RKO (cell line): ENCODE measurements around the gene PCDHA2.
"Not testable (repeated sequence)": the region's sequence is repeated elsewhere in the genome, so short reads cannot be mapped to it uniquely, and the experiment has no call there.

Experiments
- DNase-seq: peaks from one replicate; pipeline ENCODE4 v3.0.0-alpha.2; 2016; ENCODE audit warnings: low spot score

The PCDHA2 gene

DNA sequence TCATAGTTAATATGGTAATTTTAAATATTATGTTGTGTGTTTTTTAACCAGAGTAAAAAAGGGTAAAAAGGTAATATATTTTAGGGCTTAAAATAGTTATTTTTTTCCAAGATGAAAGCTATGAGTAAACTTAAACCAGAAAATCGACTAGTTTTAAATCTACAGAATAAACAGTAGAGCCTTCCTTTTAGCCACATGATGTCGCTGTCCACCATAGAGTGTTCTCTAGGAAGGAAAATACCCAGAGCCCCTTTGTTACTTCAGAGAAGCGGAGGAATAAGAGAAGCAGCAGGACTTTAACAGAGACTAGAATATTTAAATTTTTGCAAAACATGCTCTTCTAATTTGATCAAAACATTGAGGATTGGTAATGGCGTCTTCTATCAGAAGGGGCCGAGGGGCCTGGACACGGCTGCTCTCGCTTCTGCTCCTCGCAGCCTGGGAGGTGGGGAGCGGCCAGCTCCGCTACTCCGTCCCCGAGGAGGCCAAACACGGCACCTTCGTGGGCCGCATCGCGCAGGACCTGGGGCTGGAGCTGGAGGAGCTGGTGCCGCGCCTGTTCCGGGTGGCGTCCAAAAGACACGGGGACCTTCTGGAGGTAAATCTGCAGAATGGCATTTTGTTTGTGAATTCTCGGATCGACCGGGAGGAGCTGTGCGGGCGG, at the start of gene PCDHA2:
TSS of gene PCDHA2 (plus strand) at position 258 of the 664 bp plus-strand sequence.
- peak; percentile 9 for DNase-seq

DNA sequence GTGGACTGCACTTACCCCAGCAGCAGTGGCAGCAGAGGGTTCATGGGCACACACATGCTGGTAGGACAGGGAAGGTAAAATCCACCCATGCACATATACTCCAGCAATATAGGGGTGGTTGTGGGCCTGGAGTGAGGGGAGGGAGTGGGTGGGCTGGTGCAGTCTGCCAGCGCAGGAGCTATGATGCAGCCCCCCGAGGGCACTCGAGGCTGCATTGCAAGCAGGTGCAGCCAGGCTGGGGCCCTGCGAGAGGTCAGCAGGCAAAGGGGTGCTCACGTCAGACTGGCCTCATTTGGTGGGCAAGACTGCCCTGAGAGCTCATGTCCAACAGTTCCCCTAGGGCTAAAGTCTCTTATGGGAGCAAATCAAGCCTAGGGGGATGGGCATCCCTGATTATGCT, 41.1 kb upstream of the PCDHA2 start:
- no peak for DNase-seq

DNA sequence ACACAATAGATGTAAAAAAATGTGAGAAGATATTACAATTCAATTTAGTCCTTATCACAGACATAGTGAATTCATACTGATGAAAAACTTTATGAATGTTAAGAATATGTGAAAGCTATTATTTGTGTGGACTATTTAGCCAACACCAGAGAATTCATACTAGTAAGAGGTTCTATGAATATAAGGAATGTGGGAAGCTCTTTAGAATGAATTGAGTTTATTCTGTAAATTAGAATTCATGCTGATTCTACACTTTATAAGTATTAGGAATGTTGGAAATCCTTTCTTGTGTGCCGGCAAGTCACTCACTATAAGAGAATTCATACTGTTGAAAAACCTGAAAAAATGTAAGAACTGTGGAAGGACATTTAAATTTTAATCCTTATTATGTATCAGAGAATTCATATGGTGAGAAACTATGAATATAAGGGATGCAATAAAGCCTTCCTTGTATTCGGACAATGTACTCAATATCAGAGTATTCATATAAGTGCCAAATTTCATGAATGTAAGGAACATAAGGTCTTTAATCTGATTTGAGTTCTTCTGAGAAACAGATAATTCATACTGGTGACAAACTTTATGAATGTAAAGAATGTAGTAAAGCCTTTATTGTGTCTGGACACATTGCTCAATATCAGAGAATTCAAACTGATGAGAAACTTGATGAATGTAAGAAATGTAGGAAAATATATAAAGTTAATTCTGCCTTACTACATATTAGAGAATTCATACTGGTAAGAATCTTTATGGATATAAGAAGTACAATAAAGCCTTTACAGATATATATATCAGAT, 30.3 kb upstream of the PCDHA2 start:
- DNase-seq = no peak

DNA sequence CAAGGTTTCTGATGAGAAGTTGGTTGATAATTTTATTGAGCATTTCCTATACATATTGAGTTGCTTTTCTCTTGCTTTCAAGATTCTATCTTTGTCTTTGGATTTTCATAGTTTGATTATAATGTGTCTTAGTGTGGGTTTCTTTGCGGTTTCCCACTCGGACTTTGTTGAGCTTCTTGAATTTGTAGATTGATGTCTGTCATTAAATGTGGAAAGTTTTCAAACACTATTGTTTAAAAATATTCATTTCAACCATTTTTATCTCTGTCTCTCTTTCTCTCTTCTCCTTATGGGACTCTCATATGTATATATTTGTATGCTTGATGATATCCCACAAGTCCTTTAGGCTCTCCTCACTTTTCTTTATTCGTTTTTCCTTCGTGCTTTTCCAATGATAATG, 27.2 kb upstream of the PCDHA2 start:
- no peak for DNase-seq

DNA sequence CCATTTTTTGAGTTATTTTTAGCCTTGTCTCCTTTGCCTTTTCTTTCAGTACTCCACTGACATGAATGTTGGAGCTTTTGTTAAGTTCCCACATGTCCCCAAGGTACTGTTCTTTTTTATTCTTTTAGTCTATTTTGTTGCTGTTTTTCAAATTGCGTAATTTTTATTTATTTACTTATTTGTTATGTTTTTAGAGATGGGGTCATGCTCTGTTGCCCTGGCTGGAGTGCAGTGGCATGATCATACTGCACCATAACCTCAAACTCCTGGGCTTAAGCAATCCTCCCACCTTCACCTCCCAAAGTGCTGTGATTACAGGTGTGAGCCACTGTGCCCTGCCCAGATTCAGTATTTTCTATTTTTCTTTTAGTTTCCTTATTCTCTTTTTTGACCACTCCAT, 14.1 kb upstream of the PCDHA2 start:
- no peak for DNase-seq

DNA sequence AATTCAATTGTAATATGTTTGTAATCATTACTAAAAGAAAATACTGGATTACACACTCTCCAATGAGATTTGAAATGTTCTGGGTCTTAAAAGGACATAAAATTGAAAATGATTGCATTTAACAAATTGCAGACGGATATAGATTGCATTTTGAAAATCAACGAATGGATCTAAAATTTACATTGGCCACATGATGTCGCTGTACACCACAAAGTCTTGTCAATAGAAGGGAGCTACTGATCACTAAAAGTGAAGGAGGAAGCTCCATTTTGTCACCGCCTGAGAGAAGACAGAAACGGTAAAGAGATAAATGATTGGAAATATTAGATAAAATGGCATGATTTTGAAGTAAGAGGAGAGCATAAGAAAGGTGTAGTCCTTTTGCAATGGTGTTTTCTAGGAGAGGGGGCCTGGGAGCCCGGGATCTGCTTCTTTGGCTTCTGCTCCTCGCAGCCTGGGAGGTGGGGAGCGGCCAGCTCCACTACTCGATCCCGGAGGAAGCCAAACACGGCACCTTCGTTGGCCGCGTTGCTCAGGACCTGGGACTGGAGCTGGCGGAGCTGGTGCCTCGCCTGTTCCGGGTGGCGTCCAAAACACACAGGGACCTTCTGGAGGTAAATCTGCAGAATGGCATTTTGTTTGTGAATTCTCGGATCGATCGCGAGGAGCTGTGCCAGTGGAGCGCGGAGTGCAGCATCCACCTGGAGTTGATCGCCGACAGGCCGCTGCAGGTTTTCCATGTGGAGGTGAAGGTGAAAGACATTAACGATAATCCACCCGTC, 8.6 kb upstream of the PCDHA2 start, which contains the start of gene PCDHA1:
TSS of gene PCDHA1 (plus strand) at position 236 of the 782 bp plus-strand sequence.
- peak; percentile 57 for DNase-seq

DNA sequence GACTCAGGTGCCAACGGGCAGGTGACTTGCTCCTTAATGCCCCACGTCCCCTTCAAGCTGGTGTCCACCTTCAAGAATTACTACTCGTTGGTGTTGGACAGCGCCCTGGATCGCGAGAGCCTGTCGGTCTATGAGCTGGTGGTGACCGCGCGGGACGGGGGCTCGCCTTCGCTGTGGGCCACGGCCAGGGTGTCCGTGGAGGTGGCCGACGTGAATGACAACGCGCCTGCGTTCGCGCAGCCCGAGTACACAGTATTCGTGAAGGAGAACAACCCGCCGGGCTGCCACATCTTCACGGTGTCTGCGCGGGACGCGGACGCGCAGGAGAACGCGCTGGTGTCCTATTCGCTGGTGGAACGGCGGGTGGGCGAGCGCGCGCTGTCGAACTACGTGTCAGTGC, 7.2 kb upstream of the PCDHA2 start:
- DNase-seq = not testable (repeated sequence)

DNA sequence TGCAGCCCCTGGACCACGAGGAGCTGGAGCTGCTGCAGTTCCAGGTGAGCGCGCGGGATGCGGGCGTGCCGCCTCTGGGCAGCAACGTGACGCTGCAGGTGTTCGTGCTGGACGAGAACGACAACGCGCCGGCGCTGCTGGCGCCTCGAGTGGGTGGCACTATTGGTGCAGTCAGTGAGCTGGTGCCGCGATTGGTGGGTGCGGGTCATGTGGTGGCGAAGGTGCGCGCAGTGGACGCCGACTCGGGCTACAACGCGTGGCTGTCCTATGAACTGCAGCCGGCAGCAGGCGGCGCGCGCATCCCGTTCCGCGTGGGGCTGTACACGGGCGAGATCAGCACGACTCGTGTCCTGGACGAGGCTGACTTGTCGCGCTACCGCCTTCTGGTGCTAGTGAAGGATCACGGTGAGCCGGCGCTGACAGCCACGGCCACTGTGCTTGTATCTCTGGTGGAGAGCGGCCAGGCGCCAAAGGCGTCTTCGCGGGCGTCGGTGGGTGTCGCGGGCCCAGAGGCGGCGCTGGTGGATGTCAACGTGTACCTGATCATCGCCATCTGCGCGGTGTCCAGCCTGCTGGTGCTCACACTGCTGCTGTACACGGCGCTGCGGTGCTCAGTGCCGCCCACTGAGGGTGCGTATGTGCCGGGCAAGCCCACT, 6.7 kb upstream of the PCDHA2 start:
- DNase-seq = not testable (repeated sequence)

DNA sequence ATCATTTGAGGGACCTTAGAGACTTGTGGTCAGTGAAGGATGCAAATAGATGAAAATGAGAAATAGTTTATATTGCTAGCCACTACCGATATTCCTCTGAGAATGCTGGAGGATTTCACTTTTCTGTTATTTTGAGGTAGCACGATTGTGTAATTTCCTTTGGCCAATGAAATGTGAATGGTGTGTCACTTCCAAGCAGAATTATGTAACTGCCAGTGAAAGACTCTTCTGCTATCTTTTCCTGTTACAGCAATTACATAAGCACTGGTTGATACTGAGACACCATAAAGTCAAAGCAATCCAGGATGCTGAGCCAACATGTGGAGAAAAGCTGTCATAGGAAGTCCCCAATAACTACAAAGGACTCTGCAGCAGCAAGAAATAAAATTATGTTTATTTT, 3.6 kb upstream of the PCDHA2 start:
- DNase-seq = peak; percentile 30

DNA sequence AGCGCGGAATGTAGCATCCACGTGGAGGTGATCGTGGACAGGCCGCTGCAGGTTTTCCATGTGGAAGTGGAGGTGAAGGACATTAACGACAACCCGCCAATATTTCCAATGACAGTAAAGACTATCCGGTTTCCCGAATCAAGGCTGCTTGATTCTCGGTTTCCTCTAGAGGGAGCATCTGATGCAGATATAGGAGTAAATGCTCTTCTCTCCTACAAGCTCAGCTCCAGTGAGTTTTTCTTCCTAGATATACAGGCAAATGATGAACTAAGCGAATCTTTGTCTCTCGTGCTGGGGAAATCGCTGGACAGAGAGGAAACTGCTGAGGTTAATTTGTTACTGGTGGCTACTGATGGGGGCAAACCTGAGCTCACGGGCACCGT, 598 bp downstream of the PCDHA2 start:
- peak; percentile 38 for DNase-seq

DNA sequence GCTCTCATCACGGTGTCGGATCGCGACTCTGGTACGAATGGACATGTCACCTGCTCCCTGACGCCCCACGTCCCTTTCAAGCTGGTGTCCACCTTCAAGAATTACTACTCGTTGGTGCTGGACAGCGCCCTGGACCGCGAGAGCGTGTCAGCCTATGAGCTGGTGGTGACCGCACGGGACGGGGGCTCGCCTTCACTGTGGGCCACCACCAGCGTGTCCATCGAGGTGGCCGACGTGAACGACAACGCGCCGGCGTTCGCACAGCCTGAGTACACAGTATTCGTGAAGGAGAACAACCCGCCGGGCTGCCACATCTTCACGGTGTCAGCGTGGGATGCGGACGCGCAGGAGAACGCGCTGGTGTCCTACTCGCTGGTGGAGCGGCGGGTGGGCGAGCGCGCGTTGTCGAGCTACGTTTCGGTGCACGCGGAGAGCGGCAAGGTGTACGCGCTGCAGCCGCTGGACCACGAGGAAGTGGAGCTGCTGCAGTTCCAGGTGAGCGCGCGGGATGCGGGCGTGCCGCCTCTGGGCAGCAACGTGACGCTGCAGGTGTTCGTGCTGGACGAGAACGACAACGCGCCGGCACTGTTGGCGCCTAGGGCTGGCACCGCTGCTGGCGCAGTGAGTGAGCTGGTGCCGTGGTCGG, 1.5 kb downstream of the PCDHA2 start:
- not testable (repeated sequence) for DNase-seq

DNA sequence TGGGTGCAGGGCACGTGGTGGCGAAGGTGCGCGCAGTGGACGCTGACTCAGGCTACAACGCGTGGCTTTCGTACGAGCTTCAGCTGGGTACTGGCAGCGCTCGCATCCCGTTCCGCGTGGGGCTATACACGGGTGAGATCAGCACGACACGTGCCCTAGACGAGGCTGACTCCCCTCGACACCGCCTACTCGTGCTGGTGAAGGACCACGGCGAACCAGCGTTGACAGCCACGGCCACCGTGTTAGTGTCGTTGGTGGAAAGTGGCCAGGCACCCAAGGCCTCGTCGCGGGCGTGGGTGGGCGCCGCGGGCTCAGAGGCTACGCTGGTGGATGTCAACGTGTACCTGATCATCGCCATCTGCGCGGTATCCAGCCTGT, 2.1 kb downstream of the PCDHA2 start:
- DNase-seq = no peak

DNA sequence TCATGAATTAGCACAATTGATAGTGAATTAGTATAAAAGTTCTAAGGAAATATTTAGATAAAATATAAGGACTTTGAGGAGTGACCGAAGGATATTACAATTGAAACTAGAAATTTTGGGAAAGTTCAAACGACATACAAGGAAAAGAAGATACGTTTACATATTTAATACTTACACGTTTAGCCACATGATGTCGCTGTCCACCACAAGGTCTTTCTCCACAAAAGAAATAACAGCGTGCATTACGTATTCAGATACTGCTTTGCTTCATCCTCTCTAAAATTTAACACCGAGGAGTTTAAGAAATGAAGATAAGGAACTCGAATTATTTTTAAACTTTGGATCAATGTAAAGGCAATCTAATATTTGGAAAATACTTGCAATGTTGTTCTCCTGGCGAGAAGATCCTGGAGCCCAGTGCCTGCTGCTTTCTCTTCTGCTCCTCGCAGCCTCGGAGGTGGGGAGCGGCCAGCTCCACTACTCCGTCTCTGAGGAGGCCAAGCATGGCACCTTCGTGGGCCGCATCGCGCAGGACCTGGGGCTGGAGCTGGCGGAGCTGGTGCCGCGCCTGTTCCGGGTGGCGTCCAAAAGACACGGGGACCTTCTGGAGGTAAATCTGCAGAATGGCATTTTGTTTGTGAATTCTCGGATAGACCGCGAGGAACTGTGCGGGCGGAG, 6.3 kb downstream of the PCDHA2 start, which contains the start of gene PCDHA3:
TSS of gene PCDHA3 (plus strand) at position 242 of the 678 bp plus-strand sequence.
- peak; percentile 47 for DNase-seq

DNA sequence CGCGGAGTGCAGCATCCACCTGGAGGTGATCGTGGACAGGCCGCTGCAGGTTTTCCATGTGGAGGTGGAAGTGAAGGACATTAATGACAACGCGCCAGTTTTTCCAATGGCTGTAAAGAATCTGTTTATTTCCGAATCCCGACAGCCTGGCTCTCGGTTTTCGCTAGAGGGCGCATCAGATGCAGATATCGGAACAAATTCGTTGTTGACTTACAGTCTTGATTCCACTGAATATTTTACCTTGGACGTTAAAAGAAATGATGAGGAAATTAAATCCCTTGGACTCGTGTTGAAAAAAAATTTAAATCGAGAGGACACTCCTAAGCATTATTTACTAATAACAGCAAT, 6.8 kb downstream of the PCDHA2 start:
- no peak for DNase-seq

DNA sequence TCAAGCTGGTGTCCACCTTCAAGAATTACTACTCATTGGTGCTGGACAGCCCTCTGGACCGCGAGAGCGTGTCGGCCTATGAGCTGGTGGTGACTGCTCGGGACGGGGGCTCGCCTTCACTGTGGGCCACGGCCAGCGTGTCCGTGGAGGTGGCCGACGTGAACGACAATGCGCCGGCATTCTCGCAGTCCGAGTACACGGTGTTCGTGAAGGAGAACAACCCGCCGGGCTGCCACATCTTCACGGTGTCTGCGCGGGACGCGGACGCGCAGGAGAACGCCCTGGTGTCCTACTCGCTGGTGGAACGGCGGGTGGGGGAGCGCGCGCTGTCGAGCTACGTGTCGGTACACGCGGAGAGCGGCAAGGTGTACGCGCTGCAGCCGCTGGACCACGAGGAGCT, 7.7 kb downstream of the PCDHA2 start:
- not testable (repeated sequence) for DNase-seq

DNA sequence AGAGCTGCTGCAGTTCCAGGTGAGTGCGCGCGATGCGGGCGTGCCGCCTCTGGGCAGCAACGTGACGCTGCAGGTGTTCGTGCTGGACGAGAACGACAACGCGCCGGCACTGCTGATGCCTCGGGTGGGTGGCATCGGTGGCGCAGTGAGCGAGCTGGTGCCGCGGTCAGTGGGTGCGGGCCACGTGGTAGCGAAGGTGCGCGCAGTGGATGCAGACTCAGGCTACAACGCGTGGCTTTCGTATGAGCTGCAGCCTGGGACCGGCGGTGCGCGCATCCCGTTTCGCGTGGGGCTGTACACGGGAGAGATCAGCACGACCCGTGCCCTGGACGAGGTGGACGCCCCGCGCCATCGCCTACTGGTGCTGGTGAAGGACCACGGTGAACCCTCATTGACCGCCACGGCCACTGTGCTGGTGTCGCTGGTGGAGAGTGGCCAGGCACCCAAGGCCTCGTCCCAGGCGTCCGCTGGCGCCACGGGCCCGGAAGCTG, 8.2 kb downstream of the PCDHA2 start:
- DNase-seq = no peak

DNA sequence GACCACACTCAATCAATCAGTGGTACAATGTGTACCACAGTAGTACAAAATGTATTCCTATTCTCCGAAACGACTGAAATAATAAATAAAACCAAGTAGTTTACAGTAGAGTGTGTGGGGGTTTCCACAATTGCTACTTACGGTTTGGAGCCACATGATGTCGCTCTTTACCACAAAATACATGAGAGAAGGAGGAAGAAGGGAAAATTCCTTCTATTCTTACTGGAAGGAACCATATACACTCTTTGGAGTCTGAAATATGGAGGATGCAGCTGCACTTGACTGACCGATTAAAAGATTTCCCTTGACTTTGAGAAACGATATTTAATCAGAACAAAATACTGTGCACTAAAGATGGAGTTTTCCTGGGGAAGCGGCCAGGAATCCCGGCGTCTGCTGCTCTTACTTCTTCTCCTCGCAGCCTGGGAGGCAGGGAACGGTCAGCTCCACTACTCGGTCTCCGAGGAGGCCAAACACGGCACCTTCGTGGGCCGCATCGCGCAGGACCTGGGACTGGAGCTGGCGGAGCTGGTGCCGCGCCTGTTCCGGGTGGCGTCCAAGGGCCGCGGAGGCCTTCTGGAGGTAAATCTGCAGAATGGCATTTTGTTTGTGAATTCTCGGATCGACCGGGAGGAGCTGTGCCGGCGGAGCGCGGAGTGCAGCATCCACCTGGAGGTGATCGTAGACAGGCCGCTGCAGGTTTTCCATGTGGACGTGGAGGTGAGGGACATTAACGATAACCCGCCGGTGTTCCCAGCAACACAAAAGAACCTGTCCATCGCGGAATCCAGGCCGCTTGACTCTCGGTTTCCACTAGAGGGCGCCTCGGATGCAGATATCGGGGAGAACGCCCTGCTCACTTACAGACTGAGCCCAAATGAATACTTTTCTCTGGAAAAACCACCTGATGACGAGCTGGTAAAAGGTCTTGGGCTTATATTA, 12.5 kb downstream of the PCDHA2 start, which contains the start of gene PCDHA4:
TSS of gene PCDHA4 (plus strand) at position 235 of the 942 bp plus-strand sequence.
- DNase-seq = peak; percentile 27

DNA sequence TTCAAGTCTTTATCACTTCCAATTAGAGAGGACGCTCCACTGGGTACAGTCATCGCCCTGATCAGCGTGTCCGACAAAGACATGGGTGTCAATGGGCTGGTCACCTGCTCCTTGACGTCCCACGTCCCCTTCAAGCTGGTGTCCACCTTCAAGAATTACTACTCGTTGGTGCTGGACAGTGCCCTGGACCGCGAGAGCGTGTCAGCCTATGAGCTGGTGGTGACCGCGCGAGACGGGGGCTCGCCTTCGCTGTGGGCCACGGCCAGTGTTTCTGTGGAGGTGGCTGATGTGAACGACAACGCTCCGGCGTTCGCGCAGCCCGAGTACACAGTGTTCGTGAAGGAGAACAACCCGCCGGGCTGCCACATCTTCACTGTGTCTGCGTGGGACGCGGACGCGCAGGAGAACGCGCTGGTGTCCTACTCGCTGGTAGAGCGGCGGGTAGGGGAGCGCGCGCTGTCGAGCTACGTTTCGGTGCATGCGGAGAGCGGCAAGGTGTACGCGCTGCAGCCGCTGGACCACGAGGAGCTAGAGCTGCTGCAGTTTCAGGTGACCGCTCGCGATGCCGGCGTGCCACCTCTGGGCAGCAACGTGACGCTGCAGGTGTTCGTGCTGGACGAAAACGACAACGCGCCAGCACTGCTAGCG, 13.7 kb downstream of the PCDHA2 start:
- DNase-seq = not testable (repeated sequence)

DNA sequence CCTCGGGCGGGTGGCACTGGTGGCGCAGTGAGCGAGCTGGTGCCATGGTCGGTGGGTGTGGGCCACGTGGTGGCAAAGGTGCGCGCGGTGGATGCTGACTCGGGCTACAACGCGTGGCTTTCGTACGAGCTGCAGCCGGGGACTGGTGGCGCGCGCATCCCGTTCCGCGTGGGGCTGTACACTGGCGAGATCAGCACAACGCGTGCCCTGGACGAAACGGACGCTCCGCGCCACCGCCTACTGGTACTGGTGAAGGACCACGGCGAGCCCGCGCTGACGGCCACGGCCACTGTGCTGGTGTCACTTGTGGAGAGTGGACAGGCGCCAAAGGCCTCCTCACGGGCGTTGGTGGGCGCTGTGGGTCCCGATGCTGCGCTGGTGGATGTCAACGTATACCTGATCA, 14.2 kb downstream of the PCDHA2 start:
- no peak for DNase-seq
